Measurements from ENCODE around the gene DLG2. TPM values are rescaled to one million over a fixed set of nuclear protein-coding genes. Genes with fewer than 3 reads are reported as not detected.

Gene DLG2
- total and polyA plus RNA-seq, 2 donors = 4.8 to 6.6 TPM

GRCh38 chr11:84130646-84131427 is 1496.3 kb downstream of the DLG2 start:
- Histone ChIP-seq H3K4me1 (ENCODE audit: control insufficient read depth in 2 of 2, insufficient read depth in 2 of 2, low read length in 2 of 2) (no peaks in the 10 kb centered on the region), H3K36me3 (ENCODE audit: control insufficient read depth in 2 of 2, insufficient read depth in 2 of 2, low read length in 1 of 2) (no peaks in the 10 kb centered on the region), H3K27me3 (ENCODE audit: control insufficient read depth in 2 of 2, insufficient read depth in 1 of 2, low read length in 1 of 2) (no peaks in the 10 kb centered on the region), H3K27ac (ENCODE audit: low read depth in 1 of 2, low read length in 1 of 2) (no peak overlapping the region), H3K9me3 (ENCODE audit: control insufficient read depth in 2 of 2, insufficient read depth in 1 of 2, low read length in 1 of 2) (no peaks in the 10 kb centered on the region), H3K4me3 (ENCODE audit: low read length in 2 of 2) (no peak overlapping the region)
- 95% methylated on average over 3 of the region's 3 CpGs for WGBS
- no peak for DNase-seq (ENCODE audit: low read depth in 6 of 9, low spot score in 9 of 9)

- Histone ChIP-seq H3K27ac (ENCODE audit: low read depth in 1 of 2, low read length in 1 of 2) (no peak overlapping the region), H3K36me3 (ENCODE audit: control insufficient read depth in 2 of 2, insufficient read depth in 2 of 2, low read length in 1 of 2) (no peaks in the 10 kb centered on the region), H3K4me1 (ENCODE audit: control insufficient read depth in 2 of 2, insufficient read depth in 2 of 2, low read length in 2 of 2) (no peaks in the 10 kb centered on the region), H3K27me3 (ENCODE audit: control insufficient read depth in 2 of 2, insufficient read depth in 1 of 2, low read length in 1 of 2) (no peaks in the 10 kb centered on the region), H3K4me3 (ENCODE audit: low read length in 2 of 2) (no peak overlapping the region), H3K9me3 (ENCODE audit: control insufficient read depth in 2 of 2, insufficient read depth in 1 of 2, low read length in 1 of 2) (no peaks in the 10 kb centered on the region)
- WGBS = 94% methylated on average over 2 of the region's 2 CpGs
- DNase-seq (ENCODE audit: low read depth in 6 of 9, low spot score in 9 of 9) = no peak
Observed at GRCh38 chr11:84129961-84130576, 1497.1 kb downstream of the DLG2 start.

GRCh38 chr11:84128840-84129239 is 1498.3 kb downstream of the DLG2 start:
- Histone ChIP-seq H3K9me3 (ENCODE audit: control insufficient read depth in 2 of 2, insufficient read depth in 1 of 2, low read length in 1 of 2) (no peaks in the 10 kb centered on the region), H3K4me1 (ENCODE audit: control insufficient read depth in 2 of 2, insufficient read depth in 2 of 2, low read length in 2 of 2) (no peaks in the 10 kb centered on the region), H3K4me3 (ENCODE audit: low read length in 2 of 2) (no peak overlapping the region), H3K27me3 (ENCODE audit: control insufficient read depth in 2 of 2, insufficient read depth in 1 of 2, low read length in 1 of 2) (no peaks in the 10 kb centered on the region), H3K27ac (ENCODE audit: low read depth in 1 of 2, low read length in 1 of 2) (no peak overlapping the region), H3K36me3 (ENCODE audit: control insufficient read depth in 2 of 2, insufficient read depth in 2 of 2, low read length in 1 of 2) (no peaks in the 10 kb centered on the region)
- DNase-seq (ENCODE audit: low read depth in 6 of 9, low spot score in 9 of 9) = no peak
- WGBS = 72% methylated on average over 2 of the region's 2 CpGs

- no peak for DNase-seq (ENCODE audit: low read depth in 6 of 9, low spot score in 9 of 9)
- Histone ChIP-seq H3K4me1 (ENCODE audit: control insufficient read depth in 2 of 2, insufficient read depth in 2 of 2, low read length in 2 of 2) (no peaks in the 10 kb centered on the region), H3K4me3 (ENCODE audit: low read length in 2 of 2) (no peak overlapping the region), H3K9me3 (ENCODE audit: control insufficient read depth in 2 of 2, insufficient read depth in 1 of 2, low read length in 1 of 2) (no peaks in the 10 kb centered on the region), H3K36me3 (ENCODE audit: control insufficient read depth in 2 of 2, insufficient read depth in 2 of 2, low read length in 1 of 2) (no peaks in the 10 kb centered on the region), H3K27me3 (ENCODE audit: control insufficient read depth in 2 of 2, insufficient read depth in 1 of 2, low read length in 1 of 2) (no peaks in the 10 kb centered on the region), H3K27ac (ENCODE audit: low read depth in 1 of 2, low read length in 1 of 2) (no peak overlapping the region)
- 40% methylated on average over 1 of the region's 1 CpG for WGBS
Observed at GRCh38 chr11:84117394-84117793, 1509.8 kb downstream of the DLG2 start.

- H3K4me1 ChIP-seq (ENCODE audit: control insufficient read depth in 2 of 2, insufficient read depth in 2 of 2, low read length in 2 of 2) = no peaks in the 10 kb centered on the region
- DNase-seq (ENCODE audit: low read depth in 6 of 9, low spot score in 9 of 9) = no peak
- H3K9me3 ChIP-seq (ENCODE audit: control insufficient read depth in 2 of 2, insufficient read depth in 1 of 2, low read length in 1 of 2) = no peaks in the 10 kb centered on the region
- no peak overlapping the region for H3K27ac ChIP-seq (ENCODE audit: low read depth in 1 of 2, low read length in 1 of 2)
- no peak overlapping the region for H3K4me3 ChIP-seq (ENCODE audit: low read length in 2 of 2)
- no peaks in the 10 kb centered on the region for H3K27me3 ChIP-seq (ENCODE audit: control insufficient read depth in 2 of 2, insufficient read depth in 1 of 2, low read length in 1 of 2)
- no peaks in the 10 kb centered on the region for H3K36me3 ChIP-seq (ENCODE audit: control insufficient read depth in 2 of 2, insufficient read depth in 2 of 2, low read length in 1 of 2)
Observed at GRCh38 chr11:84106541-84106940, 1520.6 kb downstream of the DLG2 start.

GRCh38 chr11:84105148-84105547 is 1522.0 kb downstream of the DLG2 start:
- no peak for DNase-seq (ENCODE audit: low read depth in 6 of 9, low spot score in 9 of 9)
- no peaks in the 10 kb centered on the region for H3K27me3 ChIP-seq (ENCODE audit: control insufficient read depth in 2 of 2, insufficient read depth in 1 of 2, low read length in 1 of 2)

GRCh38 chr11:84103096-84103495 is 1524.0 kb downstream of the DLG2 start:
- Histone ChIP-seq H3K4me3 (ENCODE audit: low read length in 2 of 2) (no peak overlapping the region), H3K36me3 (ENCODE audit: control insufficient read depth in 2 of 2, insufficient read depth in 2 of 2, low read length in 1 of 2) (no peaks in the 10 kb centered on the region), H3K9me3 (ENCODE audit: control insufficient read depth in 2 of 2, insufficient read depth in 1 of 2, low read length in 1 of 2) (no peaks in the 10 kb centered on the region), H3K27me3 (ENCODE audit: control insufficient read depth in 2 of 2, insufficient read depth in 1 of 2, low read length in 1 of 2) (no peaks in the 10 kb centered on the region), H3K27ac (ENCODE audit: low read depth in 1 of 2, low read length in 1 of 2) (no peak overlapping the region), H3K4me1 (ENCODE audit: control insufficient read depth in 2 of 2, insufficient read depth in 2 of 2, low read length in 2 of 2) (no peaks in the 10 kb centered on the region)
- no peak for DNase-seq (ENCODE audit: low read depth in 6 of 9, low spot score in 9 of 9)
- WGBS = 76% methylated on average over 1 of the region's 1 CpG

More at GRCh38 chr11:84105148-84105547, 1522.0 kb downstream of the DLG2 start:
- H3K4me3 ChIP-seq (ENCODE audit: low read length in 2 of 2) = no peak overlapping the region
- no peak overlapping the region for H3K27ac ChIP-seq (ENCODE audit: low read depth in 1 of 2, low read length in 1 of 2)
- H3K4me1 ChIP-seq (ENCODE audit: control insufficient read depth in 2 of 2, insufficient read depth in 2 of 2, low read length in 2 of 2) = no peaks in the 10 kb centered on the region
- no peaks in the 10 kb centered on the region for H3K36me3 ChIP-seq (ENCODE audit: control insufficient read depth in 2 of 2, insufficient read depth in 2 of 2, low read length in 1 of 2)
- WGBS = 89% methylated on average over 3 of the region's 3 CpGs
- H3K9me3 ChIP-seq (ENCODE audit: control insufficient read depth in 2 of 2, insufficient read depth in 1 of 2, low read length in 1 of 2) = no peaks in the 10 kb centered on the region

GRCh38 chr11:84097186-84097585 is 1530.0 kb downstream of the DLG2 start:
- 80% methylated on average over 3 of the region's 3 CpGs for WGBS
- no peak for DNase-seq (ENCODE audit: low read depth in 6 of 9, low spot score in 9 of 9)
- H3K4me3 ChIP-seq (ENCODE audit: low read length in 2 of 2) = no peak overlapping the region

GRCh38 chr11:84091212-84091986 is 1535.7 kb downstream of the DLG2 start:
- no peaks in the 10 kb centered on the region for H3K9me3 ChIP-seq (ENCODE audit: control insufficient read depth in 2 of 2, insufficient read depth in 1 of 2, low read length in 1 of 2)
- no peak overlapping the region for H3K4me3 ChIP-seq (ENCODE audit: low read length in 2 of 2)
- DNase-seq (ENCODE audit: low read depth in 6 of 9, low spot score in 9 of 9) = no peak
- no peaks in the 10 kb centered on the region for H3K4me1 ChIP-seq (ENCODE audit: control insufficient read depth in 2 of 2, insufficient read depth in 2 of 2, low read length in 2 of 2)
- no peak overlapping the region for H3K27ac ChIP-seq (ENCODE audit: low read depth in 1 of 2, low read length in 1 of 2)
- H3K36me3 ChIP-seq (ENCODE audit: control insufficient read depth in 2 of 2, insufficient read depth in 2 of 2, low read length in 1 of 2) = no peaks in the 10 kb centered on the region
- WGBS = 86% methylated on average over 7 of the region's 7 CpGs
- H3K27me3 ChIP-seq (ENCODE audit: control insufficient read depth in 2 of 2, insufficient read depth in 1 of 2, low read length in 1 of 2) = no peaks in the 10 kb centered on the region

More at GRCh38 chr11:84097186-84097585, 1530.0 kb downstream of the DLG2 start:
- no peaks in the 10 kb centered on the region for H3K4me1 ChIP-seq (ENCODE audit: control insufficient read depth in 2 of 2, insufficient read depth in 2 of 2, low read length in 2 of 2)
- no peak overlapping the region for H3K27ac ChIP-seq (ENCODE audit: low read depth in 1 of 2, low read length in 1 of 2)
- no peaks in the 10 kb centered on the region for H3K36me3 ChIP-seq (ENCODE audit: control insufficient read depth in 2 of 2, insufficient read depth in 2 of 2, low read length in 1 of 2)
- H3K27me3 ChIP-seq (ENCODE audit: control insufficient read depth in 2 of 2, insufficient read depth in 1 of 2, low read length in 1 of 2) = no peaks in the 10 kb centered on the region
- no peaks in the 10 kb centered on the region for H3K9me3 ChIP-seq (ENCODE audit: control insufficient read depth in 2 of 2, insufficient read depth in 1 of 2, low read length in 1 of 2)

All from thymus (tissue), 11 donors.